Measurements from ENCODE around the gene ZNF282. TPM values are rescaled to one million over a fixed set of nuclear protein-coding genes. Genes with fewer than 3 reads are reported as not detected.

Gene ZNF282
- total RNA-seq, 3 donors from 2014 or later (not counting 1 experiment from before 2014, with no cell fraction given): 22.2 to 29.9 (median 26.0) TPM

GRCh38 chr7:149240637-149241036, 45.3 kb downstream of the ZNF282 start:
- WGBS (ENCODE audit: insufficient coverage): 90% methylated on average over 5 of the region's 5 CpGs
- Histone ChIP-seq H3K36me3 (ENCODE audit: control insufficient read depth, insufficient read depth, low read length) (no peaks in the 10 kb centered on the region), H3K4me1 (ENCODE audit: control insufficient read depth, insufficient read depth, low read length) (peaks cover 18% of the 10 kb centered on the region), H3K4me3 (ENCODE audit: low read length) (no peak overlapping the region), H3K27me3 (ENCODE audit: control insufficient read depth, insufficient read depth, low read length) (peaks cover 2% of the 10 kb centered on the region), H3K9me3 (ENCODE audit: control insufficient read depth, insufficient read depth, low read length) (no peaks in the 10 kb centered on the region), H3K27ac (ENCODE audit: low read length) (no peak overlapping the region)
- Mint-ChIP-seq H3K36me3 (peaks cover 8% of the 10 kb centered on the region), H3K27ac (peak overlapping the region; percentile 79 to 91), H3K9me3 (peaks cover 0 to 5% of the 10 kb centered on the region in 2 donors), H3K4me1 (peaks cover 21 to 27% of the 10 kb centered on the region in 2 donors), H3K4me3 (peak overlapping the region; percentile 93), H3K27me3 (ENCODE audit: low read depth in 2 of 2) (peaks cover 0 to 4% of the 10 kb centered on the region in 2 donors)
- no peak for DNase-seq
- TF ChIP-seq CTCF (IDR thresholded peaks at IDR 0.05): no peak
- no peak for ATAC-seq
- intact Hi-C loops (cut with micrococcal nuclease): no loop called here

GRCh38 chr7:149241696-149242095, 46.4 kb downstream of the ZNF282 start:
- no peak overlapping the region for H3K27ac Mint-ChIP-seq
- ATAC-seq (no peak), DNase-seq (no peak)
- peaks cover 0 to 5% of the 10 kb centered on the region in 2 donors for H3K9me3 Mint-ChIP-seq
- peaks cover 18% of the 10 kb centered on the region for H3K4me1 ChIP-seq (ENCODE audit: control insufficient read depth, insufficient read depth, low read length)
- no peaks in the 10 kb centered on the region for H3K36me3 ChIP-seq (ENCODE audit: control insufficient read depth, insufficient read depth, low read length)
- peaks cover 0 to 4% of the 10 kb centered on the region in 2 donors for H3K27me3 Mint-ChIP-seq (ENCODE audit: low read depth in 2 of 2)
- H3K9me3 ChIP-seq (ENCODE audit: control insufficient read depth, insufficient read depth, low read length): no peaks in the 10 kb centered on the region
- WGBS (ENCODE audit: insufficient coverage): 97% methylated on average over 5 of the region's 5 CpGs
- no peak overlapping the region for H3K27ac ChIP-seq (ENCODE audit: low read length)
- peaks cover 8% of the 10 kb centered on the region for H3K36me3 Mint-ChIP-seq
- H3K4me3 Mint-ChIP-seq: peak overlapping the region; percentile 25
- TF ChIP-seq CTCF (IDR thresholded peaks at IDR 0.05): no peak
- no peak overlapping the region for H3K4me3 ChIP-seq (ENCODE audit: low read length)
- H3K27me3 ChIP-seq (ENCODE audit: control insufficient read depth, insufficient read depth, low read length): peaks cover 2% of the 10 kb centered on the region
- intact Hi-C loops (cut with micrococcal nuclease): no loop called here
- H3K4me1 Mint-ChIP-seq: peaks cover 28 to 33% of the 10 kb centered on the region in 2 donors

- H3K36me3 Mint-ChIP-seq: peaks cover 8% of the 10 kb centered on the region
- Histone ChIP-seq H3K27me3 (ENCODE audit: control insufficient read depth, insufficient read depth, low read length) (no peaks in the 10 kb centered on the region), H3K4me3 (ENCODE audit: low read length) (no peak overlapping the region), H3K9me3 (ENCODE audit: control insufficient read depth, insufficient read depth, low read length) (no peaks in the 10 kb centered on the region), H3K4me1 (ENCODE audit: control insufficient read depth, insufficient read depth, low read length) (peaks cover 9% of the 10 kb centered on the region), H3K36me3 (ENCODE audit: control insufficient read depth, insufficient read depth, low read length) (no peaks in the 10 kb centered on the region), H3K27ac (ENCODE audit: low read length) (no peak overlapping the region)
- DNase-seq (no peak), ATAC-seq (no peak)
- H3K27me3 Mint-ChIP-seq (ENCODE audit: low read depth in 2 of 2): no peaks in the 10 kb centered on the region
- no peak overlapping the region for H3K27ac Mint-ChIP-seq
- no peak overlapping the region for H3K4me3 Mint-ChIP-seq
- H3K4me1 Mint-ChIP-seq: peaks cover 28 to 32% of the 10 kb centered on the region in 2 donors
- no peak for TF ChIP-seq CTCF (IDR thresholded peaks at IDR 0.05)
- intact Hi-C loops (cut with micrococcal nuclease): no loop called here
- WGBS (ENCODE audit: insufficient coverage): 40% methylated on average over 5 of the region's 5 CpGs
- H3K9me3 Mint-ChIP-seq: peaks cover 0 to 5% of the 10 kb centered on the region in 2 donors
Observed at GRCh38 chr7:149245244-149245643, 49.9 kb downstream of the ZNF282 start.

- Histone ChIP-seq H3K9me3 (ENCODE audit: control insufficient read depth, insufficient read depth, low read length) (no peaks in the 10 kb centered on the region), H3K27ac (ENCODE audit: low read length) (no peak overlapping the region), H3K4me1 (ENCODE audit: control insufficient read depth, insufficient read depth, low read length) (peaks cover 4% of the 10 kb centered on the region), H3K4me3 (ENCODE audit: low read length) (no peak overlapping the region), H3K36me3 (ENCODE audit: control insufficient read depth, insufficient read depth, low read length) (peaks cover 4% of the 10 kb centered on the region), H3K27me3 (ENCODE audit: control insufficient read depth, insufficient read depth, low read length) (no peaks in the 10 kb centered on the region)
- intact Hi-C loops (cut with micrococcal nuclease): no loop called here
- DNase-seq: no peak
- Mint-ChIP-seq H3K9me3 (peaks cover 0 to 5% of the 10 kb centered on the region in 2 donors), H3K4me3 (no peak overlapping the region), H3K36me3 (peaks cover 8% of the 10 kb centered on the region), H3K4me1 (peaks cover 23 to 27% of the 10 kb centered on the region in 2 donors), H3K27ac (no peak overlapping the region), H3K27me3 (ENCODE audit: low read depth in 2 of 2) (no peaks in the 10 kb centered on the region)
- WGBS (ENCODE audit: insufficient coverage): 84% methylated on average over 3 of the region's 5 CpGs
- TF ChIP-seq CTCF (IDR thresholded peaks at IDR 0.05): no peak
- no peak for ATAC-seq
Observed at GRCh38 chr7:149245744-149246143, 50.4 kb downstream of the ZNF282 start.
